Stimulated activated memory B cell treated with anti-CD40 and anti-IgM and Interleukin-4, amounts not matched to agents 10 μg/mL and 1 μg/mL and 100 μg/mL, for 72 hours (primary cell): ENCODE measurements around the gene TNRC6C.

ENCODE experiments used
- ATAC-seq: fragments of 150-1000 bp; cut with Tn5 transposase; 2 replicates; pipeline ENCODE4 v1.10.0; 2021
- H3K27ac Mint-ChIP-seq: one replicate; pipeline ENCODE4 v1.8.0; 2022; ENCODE audit warnings: mild to moderate bottlenecking, mixed read lengths
- H3K27me3 Mint-ChIP-seq: one replicate; pipeline ENCODE4 v1.8.0; 2022; ENCODE audit warnings: mixed read lengths
- H3K36me3 Mint-ChIP-seq: one replicate; pipeline ENCODE4 v1.8.0; 2022; ENCODE audit warnings: mixed read lengths
- H3K4me1 Mint-ChIP-seq: one replicate; pipeline ENCODE4 v1.8.0; 2022; ENCODE audit warnings: mixed read lengths
- H3K4me3 Mint-ChIP-seq: one replicate; pipeline ENCODE4 v1.8.0; 2022; ENCODE audit warnings: mild to moderate bottlenecking, moderate library complexity, mixed read lengths
- H3K9me3 Mint-ChIP-seq: one replicate; pipeline ENCODE4 v1.8.0; 2022; ENCODE audit warnings: mixed read lengths

TNRC6C gene

GRCh38 chr17:78032166-78032565, 73.7 kb downstream of the TNRC6C start:
- ATAC-seq: no peak
- no peak overlapping the region for H3K27ac Mint-ChIP-seq
- no peaks in the 10 kb centered on the region for H3K9me3 Mint-ChIP-seq

GRCh38 chr17:78034429-78035091, 76.1 kb downstream of the TNRC6C start:
- H3K27ac Mint-ChIP-seq: no peak overlapping the region
- no peak overlapping the region for H3K4me3 Mint-ChIP-seq
- H3K9me3 Mint-ChIP-seq: no peaks in the 10 kb centered on the region
- H3K36me3 Mint-ChIP-seq: peaks cover 36% of the 10 kb centered on the region
- no peak for ATAC-seq
- H3K27me3 Mint-ChIP-seq: no peaks in the 10 kb centered on the region
- no peaks in the 10 kb centered on the region for H3K4me1 Mint-ChIP-seq

More at GRCh38 chr17:78032166-78032565, 73.7 kb downstream of the TNRC6C start:
- H3K27me3 Mint-ChIP-seq: no peaks in the 10 kb centered on the region
- H3K4me3 Mint-ChIP-seq: no peak overlapping the region
- peaks cover 24% of the 10 kb centered on the region for H3K36me3 Mint-ChIP-seq
- H3K4me1 Mint-ChIP-seq: no peaks in the 10 kb centered on the region

- Mint-ChIP-seq H3K4me1 (peaks cover 6% of the 10 kb centered on the region), H3K4me3 (no peak overlapping the region), H3K27me3 (no peaks in the 10 kb centered on the region), H3K36me3 (peaks cover 41% of the 10 kb centered on the region), H3K27ac (no peak overlapping the region), H3K9me3 (no peaks in the 10 kb centered on the region)
- no peak for ATAC-seq
Observed at GRCh38 chr17:78037280-78037679, 78.8 kb downstream of the TNRC6C start.

- Mint-ChIP-seq H3K27me3 (no peaks in the 10 kb centered on the region), H3K9me3 (no peaks in the 10 kb centered on the region), H3K4me3 (no peak overlapping the region), H3K4me1 (peaks cover 16% of the 10 kb centered on the region), H3K36me3 (peaks cover 49% of the 10 kb centered on the region), H3K27ac (no peak overlapping the region)
- no peak for ATAC-seq
Observed at GRCh38 chr17:78038748-78039288, 80.3 kb downstream of the TNRC6C start.

GRCh38 chr17:78039581-78039980, 81.1 kb downstream of the TNRC6C start:
- no peaks in the 10 kb centered on the region for H3K27me3 Mint-ChIP-seq
- no peak for ATAC-seq
- H3K4me3 Mint-ChIP-seq: no peak overlapping the region
- H3K27ac Mint-ChIP-seq: no peak overlapping the region
- no peaks in the 10 kb centered on the region for H3K9me3 Mint-ChIP-seq
- H3K36me3 Mint-ChIP-seq: peaks cover 46% of the 10 kb centered on the region
- H3K4me1 Mint-ChIP-seq: peaks cover 17% of the 10 kb centered on the region

GRCh38 chr17:78040440-78041385, 82.2 kb downstream of the TNRC6C start:
- H3K36me3 Mint-ChIP-seq: peaks cover 43% of the 10 kb centered on the region
- ATAC-seq: peak; percentile 83

GRCh38 chr17:78041386-78042179, 83.1 kb downstream of the TNRC6C start:
- peaks cover 17% of the 10 kb centered on the region for H3K4me1 Mint-ChIP-seq
- no peak for ATAC-seq
- H3K36me3 Mint-ChIP-seq: peaks cover 38% of the 10 kb centered on the region
- peak overlapping the region; percentile 78 for H3K4me3 Mint-ChIP-seq
- H3K27me3 Mint-ChIP-seq: no peaks in the 10 kb centered on the region
- H3K27ac Mint-ChIP-seq: peak overlapping the region; percentile 73
- no peaks in the 10 kb centered on the region for H3K9me3 Mint-ChIP-seq

More at GRCh38 chr17:78040440-78041385, 82.2 kb downstream of the TNRC6C start:
- Mint-ChIP-seq H3K27ac (peak overlapping the region; percentile 73), H3K27me3 (no peaks in the 10 kb centered on the region), H3K4me1 (peaks cover 17% of the 10 kb centered on the region), H3K9me3 (no peaks in the 10 kb centered on the region), H3K4me3 (peak overlapping the region; percentile 78)

- Mint-ChIP-seq H3K4me1 (peaks cover 17% of the 10 kb centered on the region), H3K36me3 (peaks cover 33% of the 10 kb centered on the region), H3K4me3 (no peak overlapping the region), H3K27ac (no peak overlapping the region), H3K27me3 (no peaks in the 10 kb centered on the region), H3K9me3 (no peaks in the 10 kb centered on the region)
- no peak for ATAC-seq
Observed at GRCh38 chr17:78042542-78042941, 84.0 kb downstream of the TNRC6C start.

GRCh38 chr17:78043031-78043430, 84.5 kb downstream of the TNRC6C start:
- no peaks in the 10 kb centered on the region for H3K9me3 Mint-ChIP-seq
- no peak overlapping the region for H3K27ac Mint-ChIP-seq
- H3K4me1 Mint-ChIP-seq: peaks cover 17% of the 10 kb centered on the region
- H3K4me3 Mint-ChIP-seq: no peak overlapping the region
- no peak for ATAC-seq
- no peaks in the 10 kb centered on the region for H3K27me3 Mint-ChIP-seq
- peaks cover 29% of the 10 kb centered on the region for H3K36me3 Mint-ChIP-seq

GRCh38 chr17:78044280-78044835, 85.9 kb downstream of the TNRC6C start:
- H3K36me3 Mint-ChIP-seq: peaks cover 40% of the 10 kb centered on the region
- ATAC-seq: no peak

GRCh38 chr17:78045316-78045715, 86.8 kb downstream of the TNRC6C start:
- Mint-ChIP-seq H3K36me3 (peaks cover 48% of the 10 kb centered on the region), H3K4me3 (no peak overlapping the region), H3K27ac (no peak overlapping the region), H3K4me1 (peaks cover 15% of the 10 kb centered on the region), H3K27me3 (no peaks in the 10 kb centered on the region), H3K9me3 (no peaks in the 10 kb centered on the region)
- no peak for ATAC-seq

More at GRCh38 chr17:78044280-78044835, 85.9 kb downstream of the TNRC6C start:
- no peaks in the 10 kb centered on the region for H3K9me3 Mint-ChIP-seq
- no peak overlapping the region for H3K4me3 Mint-ChIP-seq
- no peaks in the 10 kb centered on the region for H3K27me3 Mint-ChIP-seq
- H3K4me1 Mint-ChIP-seq: peaks cover 17% of the 10 kb centered on the region
- no peak overlapping the region for H3K27ac Mint-ChIP-seq

- H3K27ac Mint-ChIP-seq: no peak overlapping the region
- peaks cover 12% of the 10 kb centered on the region for H3K4me1 Mint-ChIP-seq
- peaks cover 58% of the 10 kb centered on the region for H3K36me3 Mint-ChIP-seq
- no peaks in the 10 kb centered on the region for H3K27me3 Mint-ChIP-seq
- ATAC-seq: no peak
- H3K9me3 Mint-ChIP-seq: no peaks in the 10 kb centered on the region
- H3K4me3 Mint-ChIP-seq: no peak overlapping the region
Observed at GRCh38 chr17:78046923-78047322, 88.4 kb downstream of the TNRC6C start.

- no peak for ATAC-seq
- no peak overlapping the region for H3K27ac Mint-ChIP-seq
- peaks cover 3% of the 10 kb centered on the region for H3K4me1 Mint-ChIP-seq
- peaks cover 57% of the 10 kb centered on the region for H3K36me3 Mint-ChIP-seq
- no peaks in the 10 kb centered on the region for H3K9me3 Mint-ChIP-seq
- H3K4me3 Mint-ChIP-seq: no peak overlapping the region
- H3K27me3 Mint-ChIP-seq: no peaks in the 10 kb centered on the region
Observed at GRCh38 chr17:78048346-78049292, 90.1 kb downstream of the TNRC6C start.

GRCh38 chr17:78049609-78050008, 91.1 kb downstream of the TNRC6C start:
- Mint-ChIP-seq H3K27me3 (no peaks in the 10 kb centered on the region), H3K36me3 (peaks cover 51% of the 10 kb centered on the region), H3K27ac (no peak overlapping the region), H3K4me1 (no peaks in the 10 kb centered on the region), H3K9me3 (no peaks in the 10 kb centered on the region), H3K4me3 (no peak overlapping the region)
- ATAC-seq: no peak
